Prostate gland (tissue), 2 donors: ENCODE results near the gene VCAM1. TPM values are rescaled to one million over a fixed set of nuclear protein-coding genes. Genes with fewer than 3 reads are reported as not detected.

Experiments
- DNase-seq: peaks from one replicate; pipeline ENCODE4 v3.0.0-alpha.2; 2019; ENCODE audit warnings: low spot score
- H3K27ac ChIP-seq, 2 donors: fragments of 200-600 bp; sonication (generic); 2 replicates each; pipeline ENCODE4 v1.5.1; 2017 to 2019
- H3K27me3 ChIP-seq: fragments of 200-600 bp; sonication (generic); replicated peaks from 2 replicates; pipeline ENCODE4 v1.5.1; 2019; ENCODE audit not compliant: insufficient read depth
- H3K36me3 ChIP-seq, 2 donors: fragments of 200-600 bp; sonication (generic); 1 replicate in 1 of 2; 2 replicates in 1 of 2; pipeline versions ENCODE4 v1.5.1 to v1.8.1; 2017 to 2019
- H3K4me1 ChIP-seq: fragments of 200-600 bp; sonication (generic); replicated peaks from 2 replicates; pipeline ENCODE4 v1.5.1; 2019
- H3K4me3 ChIP-seq, 2 donors: fragments of 200-600 bp; sonication (generic); 2 replicates each; pipeline ENCODE4 v1.5.1; 2017 to 2019
- H3K9me3 ChIP-seq: fragments of 200-600 bp; sonication (generic); 2 replicates; pipeline ENCODE4 v1.5.1; 2017
- CTCF ChIP-seq, 4 experiments: fragments of 200-600 bp in 2 of 4; fragments of 450-650 bp in 2 of 4; sonication (generic) in 2 of 4; IDR thresholded peaks; 1 replicate in 3 of 4; 2 replicates in 1 of 4; pipeline ENCODE4 v1.5.1; 2016 to 2019; ENCODE audit warnings: antibody characterized with exemption in 4 of 4, mild to moderate bottlenecking in 2 of 4, moderate library complexity in 2 of 4
- POLR2A ChIP-seq: fragments of 450-650 bp; IDR thresholded peaks from one replicate; pipeline ENCODE4 v1.6.1; 2016; ENCODE audit warnings: antibody characterized with exemption, mild to moderate bottlenecking
- POLR2AphosphoS5 ChIP-seq: sonication (generic); formaldehyde crosslinking; IDR thresholded peaks from one replicate; pipeline ENCODE4 v1.6.1; 2017; ENCODE audit warnings: antibody characterized with exemption
- WGBS: methylation state at CpG from one replicate; pipeline ENCODE4 v1.1.5; 2018; 5-methylcytosine and 5-hydroxymethylcytosine counted together
- intact Hi-C: fragments of 100-400 bp; cut with DNase I; formaldehyde crosslinking; loops from one replicate; pipeline ENCODE4 v1.14.2; 2022
- total RNA-seq, 2 donors: library from RNA; depleted of rRNA; stranded (reverse); fragments of >200 nt; gene quantifications; one replicate each; pipeline ENCODE4 v1.1.0, GENCODE V29; 2016

The VCAM1 gene
- total RNA-seq, 2 donors from 2014 or later = 2.9 to 9.3 TPM

- Histone ChIP-seq H3K36me3 (no peaks in the 10 kb centered on the region), H3K27ac (no peak overlapping the region), H3K27me3 (no peaks in the 10 kb centered on the region), H3K9me3 (no peaks in the 10 kb centered on the region), H3K4me1 (no peaks in the 10 kb centered on the region), H3K4me3 (no peak overlapping the region)
- DNase-seq = no peak
- TF ChIP-seq POLR2A (no peak), POLR2AphosphoS5 (no peak), CTCF (IDR thresholded peaks at IDR 0.05) (no peak)
- 83% methylated on average over 1 of the region's 1 CpG for WGBS
- intact Hi-C loops = no loop called here
Measured at GRCh38 chr1:100782473-100783039, 63.0 kb downstream of the VCAM1 start.

- intact Hi-C loops = no loop called here
- DNase-seq = no peak
- WGBS = 81% methylated on average over 5 of the region's 5 CpGs
- H3K4me1 ChIP-seq = no peaks in the 10 kb centered on the region
- H3K4me3 ChIP-seq = no peak overlapping the region
- no peak overlapping the region for H3K27ac ChIP-seq
- H3K9me3 ChIP-seq = no peaks in the 10 kb centered on the region
- no peaks in the 10 kb centered on the region for H3K27me3 ChIP-seq
- no peaks in the 10 kb centered on the region for H3K36me3 ChIP-seq
- TF ChIP-seq POLR2A = no peak
- TF ChIP-seq CTCF (IDR thresholded peaks at IDR 0.05) = no peak
- no peak for TF ChIP-seq POLR2AphosphoS5
Measured at GRCh38 chr1:100785470-100786052, 66.0 kb downstream of the VCAM1 start.

DNA sequence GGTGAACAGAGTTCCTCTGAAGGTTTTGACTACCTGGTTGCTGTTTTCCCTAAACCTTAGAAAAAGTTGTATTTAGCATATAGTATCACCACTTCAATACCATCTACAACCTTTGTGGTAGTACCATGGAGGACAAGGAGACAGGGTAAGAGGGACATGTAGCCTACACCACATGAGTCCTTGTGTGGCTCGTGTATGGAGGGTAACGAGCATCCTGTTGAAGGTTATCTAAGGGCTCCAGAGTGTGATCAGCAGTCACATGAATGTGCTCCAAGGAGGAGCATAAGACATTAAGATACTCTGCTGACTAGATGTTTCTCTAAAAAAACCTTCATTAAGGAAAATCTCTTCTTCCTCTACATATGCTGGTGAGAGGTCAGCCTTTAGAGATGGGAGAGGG is 67.3 kb downstream of the VCAM1 start:
- Histone ChIP-seq H3K9me3 (no peaks in the 10 kb centered on the region), H3K4me1 (no peaks in the 10 kb centered on the region), H3K27me3 (no peaks in the 10 kb centered on the region), H3K4me3 (no peak overlapping the region), H3K36me3 (no peaks in the 10 kb centered on the region), H3K27ac (no peak overlapping the region)
- TF ChIP-seq POLR2A (no peak), CTCF (IDR thresholded peaks at IDR 0.05) (no peak)
- WGBS = 98% methylated on average over 2 of the region's 2 CpGs
- no peak for DNase-seq
- intact Hi-C loops = no loop called here

Other genes starting within 250 kb of the VCAM1 start
- under 1 TPM in 1 of 2 donors, not detected in 1; 0.40 TPM for gene GPR88, start 181.6 kb upstream of the VCAM1 start, total RNA-seq
- gene EXTL2, start 175.1 kb downstream of the VCAM1 start, total RNA-seq = 10 to 100 TPM; 11.8 to 17.5 TPM
- gene SLC30A7, start 176.3 kb downstream of the VCAM1 start, total RNA-seq = 10 to 100 TPM; 19.8 to 31.0 TPM